A673 (cell line): ENCODE measurements around the gene ALLC. TPM values are rescaled to one million over a fixed set of nuclear protein-coding genes. Genes with fewer than 3 reads are reported as not detected.
A peak's percentile ranks its signal among the peaks of the same experiment; 100 is the strongest.

Source experiments
- BruUV-seq: library from RNA; stranded (reverse); fragments of 400-500 nt; replicated peaks from 2 replicates; lab custom pipeline; 2021; lab: Mats Ljungman, UMichigan
- CTCF ChIA-PET: fragments of 300-600 bp; sonication (Branson Sonifier 250); formaldehyde crosslinking; loops from one replicate; lab custom pipeline; 2022; ENCODE audit warnings: antibody characterized with exemption; lab: Charles Lee
- POLR2A ChIA-PET: fragments of 300-600 bp; sonication (Branson Sonifier 250); formaldehyde crosslinking; loops from one replicate; lab custom pipeline; 2022; ENCODE audit warnings: antibody characterized with exemption; ENCODE audit not compliant: low non-redundant PET; lab: Charles Lee
- DNase-seq: peaks from one replicate; pipeline ENCODE4 v3.0.0-alpha.2; 2015; ENCODE audit warnings: low spot score
- H3K27ac ChIP-seq: fragments of 200-600 bp; sonication (generic); 2 replicates; pipeline ENCODE4 v1.5.1; 2016; ENCODE audit warnings: mixed run types, low read depth, mild to moderate bottlenecking, mixed read lengths, antibody characterized with exemption, low read length; ENCODE audit not compliant: poor library complexity, severe bottlenecking
- H3K27me3 ChIP-seq: fragments of 200-600 bp; sonication (generic); replicated peaks from 2 replicates; pipeline ENCODE4 v1.6.1; 2017; ENCODE audit warnings: mixed run types, low read depth, mild to moderate bottlenecking, mixed read lengths, antibody characterized with exemption, low read length; ENCODE audit not compliant: insufficient read depth, poor library complexity
- H3K36me3 ChIP-seq: fragments of 200-600 bp; sonication (generic); 2 replicates; pipeline ENCODE4 v1.6.1; 2016; ENCODE audit warnings: mixed run types, mild to moderate bottlenecking, mixed read lengths, antibody characterized with exemption, low read length; ENCODE audit not compliant: insufficient read depth, poor library complexity, severe bottlenecking
- H3K4me1 ChIP-seq: fragments of 200-600 bp; sonication (generic); 2 replicates; pipeline ENCODE4 v1.6.1; 2017; ENCODE audit warnings: mixed run types, mild to moderate bottlenecking, mixed read lengths, antibody characterized with exemption, low read length; ENCODE audit not compliant: insufficient read depth, poor library complexity, severe bottlenecking
- H3K4me3 ChIP-seq: fragments of 200-600 bp; sonication (generic); 2 replicates; pipeline ENCODE4 v1.5.1; 2016; ENCODE audit warnings: low read depth, mixed run types, mild to moderate bottlenecking, mixed read lengths, low read length; ENCODE audit not compliant: poor library complexity, severe bottlenecking
- H3K9me3 ChIP-seq: fragments of 200-600 bp; sonication (generic); 2 replicates; pipeline ENCODE4 v1.6.1; 2016; ENCODE audit warnings: mixed run types, low read depth, mild to moderate bottlenecking, mixed read lengths, antibody characterized with exemption, low read length; ENCODE audit not compliant: poor library complexity, severe bottlenecking
- EZH2 ChIP-seq: fragments of 200-600 bp; sonication (generic); IDR thresholded peaks from 2 replicates; pipeline ENCODE4 v1.6.1; 2017; ENCODE audit warnings: borderline replicate concordance, low read depth, mild to moderate bottlenecking, mixed read lengths, antibody characterized with exemption, low read length; ENCODE audit not compliant: poor library complexity, severe bottlenecking
- intact Hi-C: fragments of 100-400 bp; cut with micrococcal nuclease; formaldehyde crosslinking; loops from one replicate; pipeline ENCODE4 v1.10.0; 2022; ENCODE audit not compliant: unreplicated experiment
- total RNA-seq: library from RNA; stranded (reverse); gene quantifications from 2 replicates; pipeline ENCODE4 v1.2.3, GENCODE V29; 2021
- TF ChIP-seq, protein P1 (sequence below): fragments of 300-800, 200-600 bp; sonication (generic); conservative IDR thresholded peaks from 2 replicates; pipeline ENCODE4 v1.5.1; 2017; ENCODE audit warnings: low read depth, mild to moderate bottlenecking, antibody characterized with exemption, low read length, moderate library complexity, mixed read lengths

ALLC gene
- total RNA-seq, 1 experiment from 2014 or later = not detected

DNA sequence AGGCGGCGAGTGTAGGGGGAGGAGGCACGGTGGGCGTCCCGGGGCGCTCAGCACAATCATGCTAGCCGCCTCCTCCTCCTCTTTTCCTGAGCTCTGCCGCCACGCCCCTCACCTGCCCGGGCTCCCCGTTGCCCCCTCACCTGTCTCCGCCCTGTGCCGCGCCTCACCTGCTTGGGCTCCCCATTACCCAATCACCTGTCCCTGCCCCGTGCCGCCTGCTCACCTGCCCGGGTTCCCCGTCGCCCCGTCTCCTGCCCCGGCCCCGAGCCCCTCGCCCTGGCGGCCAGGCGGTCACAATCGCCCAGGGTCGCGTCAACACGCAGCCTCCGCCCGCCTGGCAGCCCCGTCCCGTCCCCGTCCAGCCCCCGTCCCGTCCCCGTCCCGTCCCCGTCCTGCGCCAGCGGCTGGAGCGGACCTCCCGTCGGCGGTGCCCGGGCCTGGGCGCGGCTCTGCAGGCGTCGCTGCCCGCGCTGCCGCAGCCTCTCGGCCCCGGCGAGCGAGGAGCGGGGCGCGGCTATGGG is 45.3 kb downstream of the ALLC start, which contains the start of gene DCDC2C:
TSS of gene DCDC2C (plus strand) at position 340 of the 521 bp plus-strand sequence. CDS start at position 517, 177 bp downstream.
- CTCF ChIA-PET = no interaction called here
- Histone ChIP-seq H3K27ac (no peak within 1 kb of the TSS), H3K27me3 (peaks cover 6% of the 10 kb centered on the region), H3K4me3 (peak within 1 kb of the TSS; percentile 33), H3K36me3 (no peaks in the 10 kb centered on the region), H3K9me3 (no peaks in the 10 kb centered on the region), H3K4me1 (peaks cover 11% of the 10 kb centered on the region)
- TF ChIP-seq, protein P1, sequence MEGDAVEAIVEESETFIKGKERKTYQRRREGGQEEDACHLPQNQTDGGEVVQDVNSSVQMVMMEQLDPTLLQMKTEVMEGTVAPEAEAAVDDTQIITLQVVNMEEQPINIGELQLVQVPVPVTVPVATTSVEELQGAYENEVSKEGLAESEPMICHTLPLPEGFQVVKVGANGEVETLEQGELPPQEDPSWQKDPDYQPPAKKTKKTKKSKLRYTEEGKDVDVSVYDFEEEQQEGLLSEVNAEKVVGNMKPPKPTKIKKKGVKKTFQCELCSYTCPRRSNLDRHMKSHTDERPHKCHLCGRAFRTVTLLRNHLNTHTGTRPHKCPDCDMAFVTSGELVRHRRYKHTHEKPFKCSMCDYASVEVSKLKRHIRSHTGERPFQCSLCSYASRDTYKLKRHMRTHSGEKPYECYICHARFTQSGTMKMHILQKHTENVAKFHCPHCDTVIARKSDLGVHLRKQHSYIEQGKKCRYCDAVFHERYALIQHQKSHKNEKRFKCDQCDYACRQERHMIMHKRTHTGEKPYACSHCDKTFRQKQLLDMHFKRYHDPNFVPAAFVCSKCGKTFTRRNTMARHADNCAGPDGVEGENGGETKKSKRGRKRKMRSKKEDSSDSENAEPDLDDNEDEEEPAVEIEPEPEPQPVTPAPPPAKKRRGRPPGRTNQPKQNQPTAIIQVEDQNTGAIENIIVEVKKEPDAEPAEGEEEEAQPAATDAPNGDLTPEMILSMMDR = no peak
- DNase-seq = no peak
- POLR2A ChIA-PET = no interaction called here
- BruUV-seq = no TSS peak
- intact Hi-C loops = no loop called here

- Histone ChIP-seq H3K27me3 (peaks cover 6% of the 10 kb centered on the region), H3K36me3 (no peaks in the 10 kb centered on the region), H3K4me1 (peaks cover 11% of the 10 kb centered on the region), H3K27ac (no peak overlapping the region), H3K9me3 (no peaks in the 10 kb centered on the region), H3K4me3 (peak overlapping the region; percentile 33)
- peak; percentile 58 for DNase-seq
- ChIA-PET POLR2A (no interaction called here), CTCF (no interaction called here)
- no TSS peak for BruUV-seq
- no peak for TF ChIP-seq EZH2
- TF ChIP-seq, protein P1 = no peak
- intact Hi-C loops = no loop called here
Measured at GRCh38 chr2:3703757-3704355, 45.9 kb downstream of the ALLC start.

- Histone ChIP-seq H3K36me3 (no peaks in the 10 kb centered on the region), H3K27ac (peak overlapping the region; percentile 54), H3K9me3 (no peaks in the 10 kb centered on the region), H3K4me1 (peaks cover 11% of the 10 kb centered on the region), H3K27me3 (peaks cover 6% of the 10 kb centered on the region), H3K4me3 (no peak overlapping the region)
- ChIA-PET POLR2A (no interaction called here), CTCF (no interaction called here)
- TF ChIP-seq, protein P1 = no peak
- TF ChIP-seq EZH2 = no peak
- DNase-seq = peak; percentile 67
- no TSS peak for BruUV-seq
- intact Hi-C loops = no loop called here
Measured at GRCh38 chr2:3704692-3705091, 46.7 kb downstream of the ALLC start.
